ENCODE measurements around the gene KCNG2.

DNA sequence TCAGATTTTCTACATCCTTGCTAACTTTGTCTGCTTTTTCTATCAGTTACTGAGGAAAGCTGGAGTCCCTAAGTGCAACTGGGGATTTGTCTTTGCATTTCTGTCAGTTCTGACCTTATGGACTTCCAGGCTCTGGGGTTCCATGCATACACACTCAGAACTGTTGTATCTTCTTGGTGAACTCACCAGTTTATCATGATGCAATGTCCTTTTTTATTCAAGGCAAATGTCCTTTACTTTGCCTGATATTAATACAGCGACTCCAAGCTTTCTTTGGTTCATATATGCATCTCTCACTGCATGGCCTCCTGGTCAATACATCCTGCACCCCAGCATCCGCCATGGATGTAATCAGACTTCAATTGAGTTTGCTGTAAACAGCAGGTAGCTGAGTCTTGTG is 109.0 kb downstream of the KCNG2 start:
- TF ChIP-seq CTCF (IDR thresholded peaks at IDR 0.05; ENCODE audit: low read length) (no peak), EZH2 (IDR thresholded peaks at IDR 0.05; ENCODE audit: borderline replicate concordance, low read length) (no peak)
